Lung (tissue), 12 donors: ENCODE data around the gene GRID2. TPM values are rescaled to one million over a fixed set of nuclear protein-coding genes. Genes with fewer than 3 reads are reported as not detected.
"Not testable (repeated sequence)": the region's sequence is repeated elsewhere in the genome, so short reads cannot be mapped to it uniquely, and the experiment has no call there.

Experiments
- ATAC-seq: fragments of 200-7000 bp; cut with Tn5 transposase; one replicate; pipeline ENCODE4 v1.9.1; 2020; ENCODE audit warnings: moderate number of reproducible peaks; ENCODE audit not compliant: insufficient read depth, low FRiP score
- DNase-seq, 3 donors: peaks; one replicate each; pipeline ENCODE4 v3.0.0-alpha.2; 2013 to 2017
- H3K27ac ChIP-seq, 2 donors: one replicate each; pipeline ENCODE4 v1.5.1; 2013; ENCODE audit warnings: mild to moderate bottlenecking in 2 of 2, moderate library complexity in 2 of 2, control low read depth in 1 of 2, inconsistent platforms in 1 of 2, low read depth in 1 of 2, low read length in 1 of 2
- H3K27me3 ChIP-seq, 3 donors: one replicate each; pipeline ENCODE4 v1.5.1; 2013; ENCODE audit warnings: low read length in 2 of 3; ENCODE audit not compliant: control insufficient read depth in 3 of 3, insufficient read depth in 3 of 3
- H3K36me3 ChIP-seq, 4 donors: one replicate each; pipeline ENCODE4 v1.5.1; 2013; ENCODE audit warnings: low read length in 4 of 4, mild to moderate bottlenecking in 1 of 4, moderate library complexity in 1 of 4; ENCODE audit not compliant: control insufficient read depth in 4 of 4, insufficient read depth in 4 of 4
- H3K4me1 ChIP-seq, 5 donors: one replicate each; pipeline ENCODE4 v1.5.1; 2013; ENCODE audit warnings: low read length in 5 of 5, mild to moderate bottlenecking in 2 of 5, moderate library complexity in 1 of 5; ENCODE audit not compliant: control insufficient read depth in 5 of 5, insufficient read depth in 5 of 5
- H3K4me3 ChIP-seq: one replicate; pipeline ENCODE4 v1.5.1; 2013; ENCODE audit warnings: mild to moderate bottlenecking, control low read depth, moderate library complexity
- H3K9ac ChIP-seq, 2 donors: one replicate each; pipeline ENCODE4 v1.5.1; 2013; ENCODE audit warnings: low read length in 2 of 2, control low read depth in 1 of 2; ENCODE audit not compliant: insufficient read depth in 1 of 2
- H3K9me3 ChIP-seq, 4 donors: one replicate each; pipeline ENCODE4 v1.5.1; 2013; ENCODE audit warnings: low read length in 3 of 4, mild to moderate bottlenecking in 1 of 4, moderate library complexity in 1 of 4; ENCODE audit not compliant: control insufficient read depth in 4 of 4, insufficient read depth in 3 of 4
- CTCF ChIP-seq: IDR thresholded peaks from 2 replicates; pipeline ENCODE4 v1.5.1; 2012; ENCODE audit warnings: mild to moderate bottlenecking; ENCODE audit errors: control extremely low read depth, extremely low read depth
- WGBS, 2 donors: extraction: QIAGEN DNeasy Blood & Tissue Kit; methylation state at CpG; one replicate each; pipeline ENCODE4 v1.1.7; 2013; 5-methylcytosine and 5-hydroxymethylcytosine counted together
- polyA plus RNA-seq, 2 donors: library from polyadenylated mRNA; stranded (reverse); fragments of 200-250 nt; gene quantifications; one replicate each; pipeline ENCODE4 v1.2.1, GENCODE V29; 2013
- total RNA-seq, 2 donors: library from RNA; depleted of rRNA in 1 of 2; stranded (reverse); fragments of >200 nt in 1 of 2; gene quantifications; one replicate each; pipeline ENCODE4 v1.2.1, GENCODE V29; 2014 to 2021
- donor health status: control.
- donor health status: control.
- donor health status: Bipolar disorder and iron deficiency.
- donor health status: healthy.
- donor health status: DM: yes; HTN: yes; CAD: no.

GRID2 gene
- total and polyA plus RNA-seq, 4 donors, result 0.09 to 1.3 TPM; not detected in 2

- Histone ChIP-seq H3K36me3 (no peaks in the 10 kb centered on the region), H3K4me3 (no peak overlapping the region), H3K9me3 (no peaks in the 10 kb centered on the region), H3K27ac (no peak overlapping the region), H3K4me1 (peaks cover 0 to 7% (median 0%) of the 10 kb centered on the region in 5 donors), H3K9ac (no peak overlapping the region), H3K27me3 (no peaks in the 10 kb centered on the region)
- 43 to 50% methylated on average over 1 of the region's 1 CpG for WGBS, 2 donors
- no peak for ATAC-seq
- DNase-seq, result no peak
- TF ChIP-seq CTCF, result no peak
These were observed 141.4 kb downstream of the GRID2 start for GRCh38 chr4:92445127-92445526.

GRCh38 chr4:92447255-92447905, 143.6 kb downstream of the GRID2 start:
- TF ChIP-seq CTCF, result no peak
- H3K36me3 ChIP-seq, result no peaks in the 10 kb centered on the region
- H3K9ac ChIP-seq, result no peak overlapping the region
- no peaks in the 10 kb centered on the region for H3K27me3 ChIP-seq
- no peak for ATAC-seq
- no peak overlapping the region for H3K27ac ChIP-seq
- peak in 2 of 3 donors; percentile 49 to 59 for DNase-seq
- peaks cover 0 to 7% (median 0%) of the 10 kb centered on the region in 5 donors for H3K4me1 ChIP-seq
- 49 to 74% methylated on average over 1 of the region's 1 CpG for WGBS, 2 donors
- H3K9me3 ChIP-seq, result no peaks in the 10 kb centered on the region
- no peak overlapping the region for H3K4me3 ChIP-seq

- not testable (repeated sequence) for H3K27me3 ChIP-seq, H3K9me3 ChIP-seq, H3K4me1 ChIP-seq, ATAC-seq, H3K4me3 ChIP-seq, H3K9ac ChIP-seq, H3K27ac ChIP-seq, H3K36me3 ChIP-seq, DNase-seq
- 91 to 94% methylated on average over 5 of the region's 5 CpGs for WGBS, 2 donors
These were observed 144.4 kb downstream of the GRID2 start for GRCh38 chr4:92448176-92448575.

- Histone ChIP-seq H3K4me3 (no peak overlapping the region), H3K27ac (no peak overlapping the region), H3K9me3 (peaks cover 0 to 2% (median 0%) of the 10 kb centered on the region in 4 donors), H3K36me3 (no peaks in the 10 kb centered on the region), H3K4me1 (peaks cover 0 to 7% (median 0%) of the 10 kb centered on the region in 5 donors), H3K27me3 (no peaks in the 10 kb centered on the region), H3K9ac (no peak overlapping the region)
- TF ChIP-seq CTCF, result no peak
- no peak for DNase-seq
- no peak for ATAC-seq
These were observed 146.9 kb downstream of the GRID2 start for GRCh38 chr4:92450694-92451093.
